ENCODE results near the gene NUDT2. TPM values are rescaled to one million over a fixed set of nuclear protein-coding genes. Genes with fewer than 3 reads are reported as not detected.

Gene NUDT2
- total RNA-seq, 2 experiments from 2014 or later = 39.2 to 42.9 TPM

DNA sequence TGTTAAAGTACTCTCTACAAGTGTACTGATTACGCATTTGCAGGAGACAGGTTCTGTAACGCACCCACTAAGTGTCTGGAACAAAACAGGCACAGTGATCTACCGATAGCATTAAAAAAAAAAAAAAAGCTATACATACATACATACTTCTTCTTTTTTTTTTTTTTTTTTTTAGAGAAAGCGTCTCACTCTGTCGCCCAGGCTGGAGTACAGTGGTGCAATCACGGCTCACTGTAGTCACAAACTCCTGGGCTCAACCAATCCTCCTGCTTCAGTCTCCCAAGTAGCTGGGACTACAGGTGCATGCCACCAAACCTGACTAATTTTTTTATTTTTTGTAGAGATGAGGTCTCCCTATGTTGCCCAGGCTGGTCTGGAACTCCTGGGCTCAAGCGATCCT lies 7.9 kb upstream of the NUDT2 start:
- H3K4me1 Mint-ChIP-seq (ENCODE audit: low read depth) = peaks cover 2% of the 10 kb centered on the region
- intact Hi-C loops (cut with micrococcal nuclease) = loop anchor here (10.0 kb wide), 1 partner anchor 753 kb away; the partner anchor contains the start of genes FANCG and VCP
- CTCF ChIA-PET = interaction anchor here (0.6 kb wide), 2 partner anchors 26 to 698 kb away, joined by 3 read pairs; no protein-coding TSS in a partner anchor
- peaks cover 2% of the 10 kb centered on the region for H3K36me3 Mint-ChIP-seq (ENCODE audit: low read depth)
- H3K27me3 Mint-ChIP-seq (ENCODE audit: low read depth) = no peaks in the 10 kb centered on the region
- no peaks in the 10 kb centered on the region for H3K9me3 Mint-ChIP-seq
- no peak overlapping the region for H3K4me3 Mint-ChIP-seq
- no peak for DNase-seq
- no peak overlapping the region for H3K27ac Mint-ChIP-seq

DNA sequence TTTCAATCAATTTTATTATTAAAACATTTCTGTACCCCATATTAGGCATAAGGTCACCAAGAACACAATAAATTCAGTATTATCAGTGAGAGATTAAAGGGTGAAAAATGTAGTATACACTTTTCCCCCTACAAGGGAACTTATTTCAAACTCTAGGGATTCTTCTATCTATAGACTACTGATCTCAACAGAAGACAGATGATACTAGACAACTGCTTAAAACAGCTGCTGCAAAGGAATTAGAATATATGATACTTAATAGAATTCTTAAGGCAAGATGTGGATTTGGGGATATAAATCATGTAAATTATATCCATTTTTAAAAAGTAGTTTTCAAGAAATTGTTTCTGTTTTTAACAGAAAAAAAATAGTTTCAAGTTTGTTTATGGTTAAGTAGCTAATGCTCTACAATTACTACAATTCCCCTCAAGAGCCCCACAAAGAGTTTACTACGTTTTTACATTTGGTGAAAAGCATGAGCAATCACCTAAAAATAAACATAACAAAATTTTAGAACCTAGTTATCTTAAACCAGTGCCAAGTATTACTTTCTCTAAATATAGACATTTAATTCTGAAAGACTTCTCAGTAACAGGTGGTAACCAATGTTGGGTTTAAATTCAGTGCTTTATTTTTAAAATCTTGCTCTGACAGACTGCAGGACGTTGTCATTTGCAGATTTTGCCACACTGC lies 6.3 kb upstream of the NUDT2 start:
- peaks cover under 1% of the 10 kb centered on the region for H3K36me3 Mint-ChIP-seq (ENCODE audit: low read depth)
- no peaks in the 10 kb centered on the region for H3K9me3 Mint-ChIP-seq
- H3K27ac Mint-ChIP-seq = no peak overlapping the region
- CTCF ChIA-PET = no interaction called here
- H3K4me1 Mint-ChIP-seq (ENCODE audit: low read depth) = peaks cover 7% of the 10 kb centered on the region
- no peaks in the 10 kb centered on the region for H3K27me3 Mint-ChIP-seq (ENCODE audit: low read depth)
- DNase-seq = no peak
- H3K4me3 Mint-ChIP-seq = no peak overlapping the region
- intact Hi-C loops (cut with micrococcal nuclease) = loop anchor here (10.0 kb wide), 1 partner anchor 752 kb away; the partner anchor contains the start of genes FANCG and VCP

DNA sequence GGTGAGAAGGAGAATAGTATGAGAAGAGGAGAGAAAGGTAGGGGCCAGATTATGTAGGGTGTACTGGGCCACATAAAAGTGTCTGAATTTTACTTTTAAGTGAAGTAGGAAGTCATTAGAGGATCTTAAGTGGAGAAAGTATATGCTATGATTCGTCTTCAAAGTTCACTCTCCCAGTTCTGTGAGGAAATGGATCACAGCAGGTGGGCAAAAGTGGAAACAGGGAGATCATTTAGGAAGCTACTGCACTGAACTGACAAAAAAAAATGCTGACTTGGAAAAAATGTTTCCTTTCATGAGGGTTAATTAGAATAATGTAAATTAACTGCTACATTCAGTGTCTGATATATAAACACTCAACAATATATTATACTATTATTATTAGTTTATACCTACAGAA lies 2.7 kb upstream of the NUDT2 start:
- Mint-ChIP-seq H3K36me3 (ENCODE audit: low read depth) (peaks cover 2% of the 10 kb centered on the region), H3K27ac (no peak overlapping the region), H3K4me3 (no peak overlapping the region), H3K9me3 (no peaks in the 10 kb centered on the region), H3K27me3 (ENCODE audit: low read depth) (no peaks in the 10 kb centered on the region), H3K4me1 (ENCODE audit: low read depth) (peaks cover 27% of the 10 kb centered on the region)
- CTCF ChIA-PET = no interaction called here
- intact Hi-C loops (cut with micrococcal nuclease) = loop anchor here (5.0 to 10.0 kb wide), 2 partner anchors 311 to 748 kb away; partner anchors contain the start of genes FANCG, SIGMAR1 and VCP
- no peak for DNase-seq

DNA sequence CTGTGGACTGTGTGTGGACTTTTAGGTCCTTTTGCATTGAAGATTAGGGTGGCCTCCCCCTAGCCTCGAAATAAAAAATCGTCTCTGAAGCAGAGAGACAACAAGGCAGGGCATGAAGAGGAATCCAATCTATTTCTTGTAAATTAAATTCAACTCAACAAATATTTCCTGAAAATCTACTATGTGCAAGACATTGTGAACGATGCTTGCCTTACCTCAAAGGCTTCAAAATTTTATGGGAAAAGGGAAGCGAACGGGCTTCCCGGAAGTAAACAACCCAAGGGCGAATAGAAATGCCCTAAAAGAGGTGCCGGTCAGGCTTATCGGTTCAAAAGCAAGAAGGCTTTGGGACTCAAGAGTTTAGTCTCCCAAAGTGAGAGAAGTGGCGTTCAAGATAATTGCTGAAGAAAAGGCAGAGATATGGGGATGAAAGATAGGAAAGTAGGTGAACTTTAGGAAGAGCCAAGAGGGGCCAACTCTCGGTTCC lies 826 bp upstream of the NUDT2 start:
- CTCF ChIA-PET = interaction anchor here (0.9 to 1.5 kb wide), 3 partner anchors 51 to 306 kb away, joined by 3 to 5 read pairs (median 3); no protein-coding TSS in a partner anchor
- Mint-ChIP-seq H3K27me3 (ENCODE audit: low read depth) (no peaks in the 10 kb centered on the region), H3K27ac (peak overlapping the region; percentile 94)

DNA sequence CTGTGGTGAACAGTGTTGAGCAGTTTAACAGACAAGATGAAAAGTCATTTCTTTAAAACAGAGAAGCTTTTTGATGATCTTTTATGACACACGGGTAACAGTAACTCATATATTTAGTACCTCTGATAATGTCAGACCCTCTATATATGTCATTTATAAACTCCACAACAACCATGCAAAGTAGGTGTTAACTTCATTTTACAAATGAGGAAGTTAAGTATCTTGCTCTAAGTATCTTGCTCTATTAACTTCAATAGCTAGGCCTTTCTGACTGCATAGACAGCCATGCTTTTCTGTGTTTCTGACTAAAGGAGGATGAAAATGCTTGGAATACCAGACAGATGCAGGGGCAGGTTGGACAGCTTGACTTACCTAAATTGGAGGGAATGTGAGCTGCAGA lies 1.8 kb downstream of the NUDT2 start:
- no peaks in the 10 kb centered on the region for H3K9me3 Mint-ChIP-seq
- H3K27ac Mint-ChIP-seq = peak overlapping the region; percentile 41
- intact Hi-C loops (cut with micrococcal nuclease) = loop anchor here (5.0 to 10.0 kb wide), 2 partner anchors 171 to 274 kb away; no protein-coding TSS in a partner anchor
- H3K36me3 Mint-ChIP-seq (ENCODE audit: low read depth) = peaks cover 2% of the 10 kb centered on the region
- H3K4me3 Mint-ChIP-seq = no peak overlapping the region
- peaks cover 54% of the 10 kb centered on the region for H3K4me1 Mint-ChIP-seq (ENCODE audit: low read depth)
- CTCF ChIA-PET = interaction anchor here (1.2 to 6.2 kb wide), 3 partner anchors 47 to 260 kb away, joined by 3 to 89 read pairs (median 4); partner anchors contain the start of gene MYORG
- H3K27me3 Mint-ChIP-seq (ENCODE audit: low read depth) = no peaks in the 10 kb centered on the region
- DNase-seq = no peak

More for the DNA sequence above, 826 bp upstream of the NUDT2 start:
- no peaks in the 10 kb centered on the region for H3K9me3 Mint-ChIP-seq
- H3K4me3 Mint-ChIP-seq = peak overlapping the region; percentile 88
- no peak for DNase-seq
- peaks cover 2% of the 10 kb centered on the region for H3K36me3 Mint-ChIP-seq (ENCODE audit: low read depth)
- intact Hi-C loops (cut with micrococcal nuclease) = loop anchor here (2.0 to 10.0 kb wide), 4 partner anchors 48 to 746 kb away; partner anchors contain the start of genes FANCG, MYORG, SIGMAR1 and VCP
- peaks cover 38% of the 10 kb centered on the region for H3K4me1 Mint-ChIP-seq (ENCODE audit: low read depth)

DNA sequence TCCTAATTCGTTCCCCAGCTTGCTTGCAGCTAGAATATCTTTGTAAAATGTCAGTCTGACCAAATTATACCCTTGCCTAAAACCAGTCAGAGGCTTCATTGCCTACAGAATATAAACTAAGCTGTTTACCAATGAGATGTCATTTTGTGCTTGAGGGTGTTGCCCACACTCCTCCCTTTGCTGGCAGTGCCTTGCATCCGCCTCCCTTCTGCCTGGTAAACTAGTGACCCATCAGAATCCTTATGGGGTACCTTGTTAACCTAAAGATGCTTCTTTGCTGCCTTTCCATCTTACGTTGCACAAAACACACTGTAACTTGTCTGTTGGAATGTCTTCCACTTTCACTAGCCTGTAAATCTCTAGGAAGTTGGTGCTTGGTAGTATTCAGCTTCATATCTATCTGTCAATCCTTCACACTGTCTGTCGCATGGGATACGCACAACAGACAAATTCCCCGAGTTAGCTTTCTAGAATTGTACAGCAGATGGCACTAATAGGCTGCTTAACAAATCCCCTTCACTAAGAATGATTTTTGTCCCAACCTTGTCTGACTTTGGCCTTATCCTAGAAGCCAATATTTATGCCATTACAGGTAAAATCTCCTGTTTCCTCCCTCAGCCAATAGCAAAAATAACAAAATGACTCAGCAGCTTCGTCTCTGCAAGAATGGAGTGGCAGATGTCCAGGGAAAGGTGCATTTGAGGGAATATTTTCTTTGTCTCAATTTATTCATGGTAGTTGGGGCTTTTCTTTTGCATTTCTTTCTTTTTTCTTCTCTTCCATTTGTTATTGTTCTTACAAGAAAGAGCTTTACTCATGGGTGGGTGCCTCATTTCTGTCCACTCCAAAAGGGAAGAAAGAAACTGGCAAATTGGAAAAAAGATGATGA lies 3.0 kb downstream of the NUDT2 start:
- intact Hi-C loops (cut with micrococcal nuclease) = loop anchor here (1.0 to 10.0 kb wide), 3 partner anchors 47 to 272 kb away; no protein-coding TSS in a partner anchor
- Mint-ChIP-seq H3K9me3 (no peaks in the 10 kb centered on the region), H3K36me3 (ENCODE audit: low read depth) (peaks cover 2% of the 10 kb centered on the region), H3K4me3 (no peak overlapping the region), H3K27ac (peak overlapping the region; percentile 0), H3K4me1 (ENCODE audit: low read depth) (peaks cover 49% of the 10 kb centered on the region), H3K27me3 (ENCODE audit: low read depth) (no peaks in the 10 kb centered on the region)
- CTCF ChIA-PET = interaction anchor here (0.6 to 6.2 kb wide), 8 partner anchors 40 to 717 kb away, joined by 3 to 89 read pairs (median 3); partner anchors contain the start of genes MYORG and UBAP2
- peak; percentile 16 for DNase-seq

DNA sequence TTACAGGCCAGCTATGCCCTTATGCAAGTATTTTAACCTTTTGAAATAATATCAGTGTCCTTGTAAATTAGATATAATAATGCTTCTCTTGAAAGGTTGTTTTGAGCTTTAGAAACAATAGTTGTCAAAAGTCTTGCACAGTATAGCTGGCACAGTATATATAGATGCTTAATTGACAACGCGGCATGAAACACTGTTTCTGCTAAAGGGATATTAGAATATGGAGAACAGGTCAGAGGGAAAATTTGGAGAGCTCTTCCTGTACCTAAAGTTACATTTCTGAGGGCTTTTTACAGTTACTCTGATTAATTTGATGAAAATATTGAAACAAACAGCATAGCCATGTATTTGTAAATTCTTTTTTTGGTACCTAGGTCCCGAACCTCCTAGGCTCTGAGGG lies 4.5 kb downstream of the NUDT2 start:
- no peak overlapping the region for H3K4me3 Mint-ChIP-seq
- peaks cover 44% of the 10 kb centered on the region for H3K4me1 Mint-ChIP-seq (ENCODE audit: low read depth)
- H3K27ac Mint-ChIP-seq = no peak overlapping the region
- intact Hi-C loops (cut with micrococcal nuclease) = loop anchor here (5.0 to 10.0 kb wide), 2 partner anchors 168 to 271 kb away; no protein-coding TSS in a partner anchor
- H3K36me3 Mint-ChIP-seq (ENCODE audit: low read depth) = peaks cover 4% of the 10 kb centered on the region
- CTCF ChIA-PET = interaction anchor here (0.7 to 6.2 kb wide), 3 partner anchors 44 to 70 kb away, joined by 3 to 89 read pairs (median 6); partner anchors contain the start of gene MYORG
- no peaks in the 10 kb centered on the region for H3K9me3 Mint-ChIP-seq
- no peaks in the 10 kb centered on the region for H3K27me3 Mint-ChIP-seq (ENCODE audit: low read depth)
- no peak for DNase-seq

DNA sequence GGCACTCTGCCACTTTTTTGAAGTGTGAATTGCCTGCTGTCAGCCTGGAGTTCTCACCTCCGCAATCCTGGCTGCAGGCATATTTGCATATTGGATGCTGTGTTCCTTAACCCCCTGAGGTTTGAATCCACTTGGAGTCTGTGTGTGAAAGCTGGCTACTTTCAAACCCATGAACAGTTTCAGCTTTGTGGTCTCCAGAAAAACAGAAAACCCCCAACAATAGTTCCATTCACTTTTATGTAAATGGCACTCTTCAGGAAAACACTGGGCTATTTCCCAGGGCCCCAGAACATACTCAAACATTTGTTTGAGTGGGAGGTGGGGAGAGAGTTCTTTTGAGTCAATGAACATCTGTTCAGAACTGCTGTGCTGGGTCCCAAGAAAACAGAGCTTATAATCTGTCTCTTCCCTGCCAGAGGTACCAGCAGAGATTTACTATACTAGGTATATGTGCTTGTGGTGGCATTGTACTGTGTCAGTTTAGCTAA lies 5.0 kb downstream of the NUDT2 start:
- Mint-ChIP-seq H3K27me3 (ENCODE audit: low read depth) (no peaks in the 10 kb centered on the region), H3K4me3 (no peak overlapping the region), H3K9me3 (no peaks in the 10 kb centered on the region), H3K4me1 (ENCODE audit: low read depth) (peaks cover 44% of the 10 kb centered on the region), H3K36me3 (ENCODE audit: low read depth) (peaks cover 4% of the 10 kb centered on the region), H3K27ac (no peak overlapping the region)
- DNase-seq = no peak
- intact Hi-C loops (cut with micrococcal nuclease) = loop anchor here (5.0 to 10.0 kb wide), 2 partner anchors 168 to 270 kb away; no protein-coding TSS in a partner anchor
- CTCF ChIA-PET = interaction anchor here (0.5 to 6.2 kb wide), 4 partner anchors 44 to 354 kb away, joined by 4 to 89 read pairs (median 6); partner anchors contain the start of gene MYORG

DNA sequence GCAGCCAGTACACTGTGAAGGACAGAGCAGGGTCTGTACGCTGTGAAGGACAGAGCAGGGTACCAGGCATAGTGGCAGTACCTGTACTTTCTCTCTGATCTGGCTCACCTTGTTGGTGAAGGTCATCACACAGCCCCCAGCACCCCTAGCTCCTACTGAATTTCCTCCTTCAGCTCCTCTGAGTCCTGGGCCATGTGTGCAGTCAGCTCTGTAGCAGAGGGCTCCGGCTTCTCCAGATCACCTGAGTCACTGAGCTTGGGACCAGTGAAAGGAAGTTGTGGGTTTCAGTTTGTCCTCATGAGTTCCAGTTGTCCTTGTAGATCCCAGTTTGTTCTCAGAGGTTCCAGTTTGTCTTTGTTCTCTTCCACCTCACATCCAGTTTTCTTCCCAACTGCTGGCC lies 5.5 kb downstream of the NUDT2 start:
- Mint-ChIP-seq H3K36me3 (ENCODE audit: low read depth) (peaks cover 4% of the 10 kb centered on the region), H3K27ac (no peak overlapping the region)

DNA sequence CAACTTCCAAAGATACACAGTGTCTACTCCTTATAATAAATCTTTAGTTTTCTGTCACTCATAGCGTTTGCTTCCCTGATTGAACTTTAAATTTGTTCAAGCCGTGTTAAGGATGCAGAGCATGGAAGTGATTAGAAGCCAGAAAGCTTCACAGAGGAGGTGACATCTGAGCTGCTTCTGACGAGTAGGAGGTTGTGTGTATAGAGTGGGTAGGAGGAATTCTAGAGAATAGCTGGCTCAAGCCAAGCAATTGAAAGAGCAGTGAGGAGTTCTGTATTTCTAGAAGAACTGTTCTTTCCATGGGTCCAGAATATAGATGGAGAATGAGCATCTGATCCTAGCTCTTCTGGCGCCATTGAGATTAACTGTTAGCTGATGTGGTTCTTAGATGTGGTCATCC lies 6.0 kb downstream of the NUDT2 start:
- intact Hi-C loops (cut with micrococcal nuclease) = loop anchor here (10.0 kb wide), 1 partner anchor 269 kb away; no protein-coding TSS in a partner anchor
- Mint-ChIP-seq H3K4me3 (no peak overlapping the region), H3K4me1 (ENCODE audit: low read depth) (peaks cover 38% of the 10 kb centered on the region), H3K36me3 (ENCODE audit: low read depth) (peaks cover 6% of the 10 kb centered on the region), H3K27me3 (ENCODE audit: low read depth) (no peaks in the 10 kb centered on the region), H3K27ac (no peak overlapping the region), H3K9me3 (no peaks in the 10 kb centered on the region)
- DNase-seq = no peak
- CTCF ChIA-PET = interaction anchor here (1.1 to 6.2 kb wide), 3 partner anchors 43 to 277 kb away, joined by 3 to 89 read pairs (median 4); partner anchors contain the start of genes MYORG and RPP25L

More for the DNA sequence above, 5.5 kb downstream of the NUDT2 start:
- CTCF ChIA-PET = interaction anchor here (0.5 to 6.2 kb wide), 5 partner anchors 43 to 355 kb away, joined by 3 to 89 read pairs (median 6); partner anchors contain the start of genes MYORG and RPP25L
- intact Hi-C loops (cut with micrococcal nuclease) = loop anchor here (5.0 to 10.0 kb wide), 2 partner anchors 167 to 270 kb away; no protein-coding TSS in a partner anchor
- H3K27me3 Mint-ChIP-seq (ENCODE audit: low read depth) = no peaks in the 10 kb centered on the region
- no peak overlapping the region for H3K4me3 Mint-ChIP-seq
- H3K4me1 Mint-ChIP-seq (ENCODE audit: low read depth) = peaks cover 42% of the 10 kb centered on the region
- DNase-seq = no peak
- H3K9me3 Mint-ChIP-seq = no peaks in the 10 kb centered on the region

DNA sequence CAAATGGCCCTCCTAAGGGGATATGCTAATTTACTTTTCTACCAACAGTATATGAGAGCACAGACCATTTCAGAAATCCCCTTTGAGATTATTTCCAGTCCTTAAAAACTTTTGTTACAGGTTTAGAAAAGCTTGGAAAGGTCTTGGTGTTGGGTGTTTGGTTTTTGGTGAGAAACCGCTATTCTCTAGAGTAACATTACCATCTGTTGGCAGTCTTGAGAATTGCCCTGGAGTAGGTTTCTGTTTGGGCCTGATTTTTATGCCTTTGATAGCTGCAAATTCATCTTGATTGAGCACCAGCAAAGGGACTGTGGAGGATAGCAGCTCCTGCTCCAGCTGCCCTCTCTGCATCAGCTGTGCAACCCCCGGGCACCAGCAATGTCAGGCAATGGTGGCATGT lies 8.0 kb downstream of the NUDT2 start:
- peaks cover 20% of the 10 kb centered on the region for H3K4me1 Mint-ChIP-seq (ENCODE audit: low read depth)
- CTCF ChIA-PET = interaction anchor here (0.8 kb wide), 1 partner anchor 41 kb away, joined by 5 read pairs; no protein-coding TSS in a partner anchor
- intact Hi-C loops (cut with micrococcal nuclease) = loop anchor here (10.0 kb wide), 1 partner anchor 267 kb away; no protein-coding TSS in a partner anchor
- H3K4me3 Mint-ChIP-seq = no peak overlapping the region
- H3K27ac Mint-ChIP-seq = no peak overlapping the region
- H3K9me3 Mint-ChIP-seq = no peaks in the 10 kb centered on the region
- peaks cover 8% of the 10 kb centered on the region for H3K36me3 Mint-ChIP-seq (ENCODE audit: low read depth)
- no peak for DNase-seq
- H3K27me3 Mint-ChIP-seq (ENCODE audit: low read depth) = no peaks in the 10 kb centered on the region

Measured in activated naive CD4-positive, alpha-beta T cell treated with anti-CD3 and anti-CD28 coated beads for 36 hours (primary cell).